Rectal smooth muscle tissue (tissue), 1 donor: ENCODE data around the gene KHNYN.

Experiments
- H3K27ac ChIP-seq: one replicate; pipeline ENCODE4 v1.7.0; 2013; ENCODE audit warnings: low read depth, low read length, inconsistent platforms
- H3K27me3 ChIP-seq: one replicate; pipeline ENCODE4 v1.7.0; 2013; ENCODE audit warnings: low read length; ENCODE audit not compliant: control insufficient read depth, insufficient read depth
- H3K36me3 ChIP-seq: one replicate; pipeline ENCODE4 v1.7.0; 2013; ENCODE audit warnings: low read length; ENCODE audit not compliant: control insufficient read depth, insufficient read depth
- H3K4me1 ChIP-seq: one replicate; pipeline ENCODE4 v1.7.0; 2013; ENCODE audit warnings: low read length; ENCODE audit not compliant: control insufficient read depth, insufficient read depth
- H3K4me3 ChIP-seq: one replicate; pipeline ENCODE4 v1.7.0; 2013; ENCODE audit warnings: low read length
- H3K9ac ChIP-seq: one replicate; pipeline ENCODE4 v1.7.0; 2013; ENCODE audit warnings: low read length

Gene KHNYN

DNA sequence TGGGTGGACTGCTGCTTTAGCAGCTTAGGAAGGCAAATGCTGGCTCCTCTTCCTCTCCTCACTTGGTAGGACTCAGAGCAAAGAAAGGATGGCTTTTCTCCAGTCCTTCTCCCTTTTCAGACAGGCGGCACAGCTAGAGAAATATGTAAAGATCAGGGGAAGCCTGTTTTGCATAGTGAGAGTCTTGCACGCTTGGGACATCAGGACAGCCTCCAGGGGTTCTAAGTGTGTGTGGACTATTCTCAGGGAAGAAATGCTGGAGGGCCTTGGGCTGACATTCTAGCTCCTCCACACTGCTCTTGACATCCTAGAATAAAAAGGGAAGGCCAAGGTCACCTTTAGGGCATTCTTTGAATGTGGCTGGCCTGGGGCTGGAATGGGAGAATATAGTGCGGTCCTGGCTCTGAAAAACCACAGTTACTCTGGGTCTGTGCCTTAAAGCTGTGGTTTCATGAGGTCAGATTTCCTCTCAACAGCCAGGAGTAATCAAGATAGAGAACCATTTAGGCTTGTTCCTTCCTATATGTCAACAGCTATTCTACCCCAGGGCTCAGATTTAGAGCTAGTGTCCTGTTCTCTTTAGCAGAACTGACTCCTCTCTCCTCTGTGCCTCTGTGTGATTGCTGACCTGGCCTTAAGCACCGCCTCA, 54.0 kb downstream of the KHNYN start:
- H3K27me3 ChIP-seq = no peaks in the 10 kb centered on the region
- no peak overlapping the region for H3K9ac ChIP-seq
- H3K4me1 ChIP-seq = no peaks in the 10 kb centered on the region
- H3K36me3 ChIP-seq = no peaks in the 10 kb centered on the region
- no peak overlapping the region for H3K4me3 ChIP-seq
- no peak overlapping the region for H3K27ac ChIP-seq
